Measurements from ENCODE around the gene CRP.

CRP gene

GRCh38 chr1:159705251-159705903, 9.0 kb downstream of the CRP start:
- TF ChIP-seq TEAD4 (IDR thresholded peaks at IDR 0.05) (no peak), ZBTB7A (IDR thresholded peaks at IDR 0.05; ENCODE audit: low read depth) (no peak), USF1 (IDR thresholded peaks at IDR 0.05) (no peak), RAD21 (IDR thresholded peaks at IDR 0.05; ENCODE audit: low read depth) (no peak), CREB1 (IDR thresholded peaks at IDR 0.05; ENCODE audit: low read depth) (no peak), EP300 (IDR thresholded peaks at IDR 0.05; ENCODE audit: borderline replicate concordance) (no peak), EGR1 (IDR thresholded peaks at IDR 0.05) (no peak), NFIC (IDR thresholded peaks at IDR 0.05) (no peak), FOXM1 (IDR thresholded peaks at IDR 0.05; ENCODE audit: borderline replicate concordance, low read depth) (no peak), CEBPB (IDR thresholded peaks at IDR 0.05) (no peak), REST (IDR thresholded peaks at IDR 0.05; ENCODE audit: low read depth) (no peak), TCF12 (IDR thresholded peaks at IDR 0.05; ENCODE audit: low read depth) (no peak), TAF1 (IDR thresholded peaks at IDR 0.05; ENCODE audit: low read depth) (no peak), MAX (IDR thresholded peaks at IDR 0.05) (no peak), YY1 (IDR thresholded peaks at IDR 0.05; ENCODE audit: low read depth) (no peak)

GRCh38 chr1:159704481-159704880, 9.9 kb downstream of the CRP start:
- no peak for TF ChIP-seq YY1 (IDR thresholded peaks at IDR 0.05; ENCODE audit: low read depth)
- no peak for TF ChIP-seq EGR1 (IDR thresholded peaks at IDR 0.05)
- TF ChIP-seq USF1 (IDR thresholded peaks at IDR 0.05), result no peak
- TF ChIP-seq RAD21 (IDR thresholded peaks at IDR 0.05; ENCODE audit: low read depth), result no peak
- no peak for TF ChIP-seq CEBPB (IDR thresholded peaks at IDR 0.05)
- TF ChIP-seq ZBTB7A (IDR thresholded peaks at IDR 0.05; ENCODE audit: low read depth), result no peak
- TF ChIP-seq REST (IDR thresholded peaks at IDR 0.05; ENCODE audit: low read depth), result no peak
- TF ChIP-seq MAX (IDR thresholded peaks at IDR 0.05), result no peak
- no peak for TF ChIP-seq TAF1 (IDR thresholded peaks at IDR 0.05; ENCODE audit: low read depth)
- TF ChIP-seq EP300 (IDR thresholded peaks at IDR 0.05; ENCODE audit: borderline replicate concordance), result no peak
- TF ChIP-seq TEAD4 (IDR thresholded peaks at IDR 0.05), result no peak

GRCh38 chr1:159700312-159700711, 14.1 kb downstream of the CRP start:
- TF ChIP-seq USF1 (IDR thresholded peaks at IDR 0.05), result no peak
- no peak for TF ChIP-seq CREB1 (IDR thresholded peaks at IDR 0.05; ENCODE audit: low read depth)
- TF ChIP-seq EGR1 (IDR thresholded peaks at IDR 0.05), result no peak
- TF ChIP-seq CEBPB (IDR thresholded peaks at IDR 0.05), result no peak
- TF ChIP-seq YY1 (IDR thresholded peaks at IDR 0.05; ENCODE audit: low read depth), result no peak
- TF ChIP-seq TEAD4 (IDR thresholded peaks at IDR 0.05), result no peak
- TF ChIP-seq ZBTB7A (IDR thresholded peaks at IDR 0.05; ENCODE audit: low read depth), result no peak
- TF ChIP-seq RAD21 (IDR thresholded peaks at IDR 0.05; ENCODE audit: low read depth), result no peak
- TF ChIP-seq NFIC (IDR thresholded peaks at IDR 0.05), result no peak
- no peak for TF ChIP-seq REST (IDR thresholded peaks at IDR 0.05; ENCODE audit: low read depth)
- TF ChIP-seq FOXM1 (IDR thresholded peaks at IDR 0.05; ENCODE audit: borderline replicate concordance, low read depth), result no peak

- TF ChIP-seq ZBTB7A (IDR thresholded peaks at IDR 0.05; ENCODE audit: low read depth) (no peak), TEAD4 (IDR thresholded peaks at IDR 0.05) (no peak), CREB1 (IDR thresholded peaks at IDR 0.05; ENCODE audit: low read depth) (no peak)
These were observed 14.7 kb downstream of the CRP start for GRCh38 chr1:159699653-159700052.
